Measurements from ENCODE around the gene C1orf35.

DNA sequence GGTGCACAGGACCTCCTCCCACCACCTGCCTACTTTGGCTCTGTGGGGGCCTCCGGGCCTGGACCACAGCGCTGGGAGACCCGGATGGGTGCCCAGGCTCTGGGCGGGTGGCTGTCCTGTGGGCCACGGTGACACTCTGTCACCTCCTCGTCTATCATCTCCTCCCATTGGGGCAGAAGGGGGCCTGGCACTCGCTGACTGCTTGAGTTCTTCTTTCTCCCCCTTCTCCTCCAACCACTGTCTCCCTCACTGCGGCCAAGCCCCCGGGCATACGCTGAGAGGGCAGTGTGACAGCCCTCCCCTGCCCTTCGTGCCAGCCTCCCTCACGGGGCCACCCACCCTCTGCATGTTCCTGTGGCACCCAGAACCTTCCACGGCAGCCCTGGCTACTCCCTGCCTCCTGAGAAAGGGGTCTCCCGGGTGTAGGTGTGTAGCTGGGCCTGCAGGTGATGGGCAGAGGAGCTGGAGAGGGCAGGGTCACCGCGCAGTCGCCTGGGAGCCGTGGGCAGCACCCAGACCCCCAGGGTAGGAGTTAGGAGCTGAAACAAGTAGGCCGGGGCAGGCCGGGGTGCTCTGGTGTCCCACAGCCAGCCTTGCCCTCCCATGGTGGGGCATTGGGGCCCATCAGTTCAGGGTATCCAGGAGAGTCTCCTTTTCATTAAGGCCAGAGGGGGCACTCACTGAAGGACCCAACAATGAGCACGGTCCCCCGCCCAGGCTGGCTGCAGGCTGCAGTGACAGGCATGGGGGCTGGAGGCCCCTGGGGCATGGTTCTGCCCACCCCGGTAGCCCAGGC lies 29.9 kb downstream of the C1orf35 start:
- TF ChIP-seq, protein P1, sequence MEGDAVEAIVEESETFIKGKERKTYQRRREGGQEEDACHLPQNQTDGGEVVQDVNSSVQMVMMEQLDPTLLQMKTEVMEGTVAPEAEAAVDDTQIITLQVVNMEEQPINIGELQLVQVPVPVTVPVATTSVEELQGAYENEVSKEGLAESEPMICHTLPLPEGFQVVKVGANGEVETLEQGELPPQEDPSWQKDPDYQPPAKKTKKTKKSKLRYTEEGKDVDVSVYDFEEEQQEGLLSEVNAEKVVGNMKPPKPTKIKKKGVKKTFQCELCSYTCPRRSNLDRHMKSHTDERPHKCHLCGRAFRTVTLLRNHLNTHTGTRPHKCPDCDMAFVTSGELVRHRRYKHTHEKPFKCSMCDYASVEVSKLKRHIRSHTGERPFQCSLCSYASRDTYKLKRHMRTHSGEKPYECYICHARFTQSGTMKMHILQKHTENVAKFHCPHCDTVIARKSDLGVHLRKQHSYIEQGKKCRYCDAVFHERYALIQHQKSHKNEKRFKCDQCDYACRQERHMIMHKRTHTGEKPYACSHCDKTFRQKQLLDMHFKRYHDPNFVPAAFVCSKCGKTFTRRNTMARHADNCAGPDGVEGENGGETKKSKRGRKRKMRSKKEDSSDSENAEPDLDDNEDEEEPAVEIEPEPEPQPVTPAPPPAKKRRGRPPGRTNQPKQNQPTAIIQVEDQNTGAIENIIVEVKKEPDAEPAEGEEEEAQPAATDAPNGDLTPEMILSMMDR (conservative IDR thresholded peaks at IDR 0.05; ENCODE audit: low read depth, low read length): no peak
- TF ChIP-seq SMC3 (IDR thresholded peaks at IDR 0.05; ENCODE audit: low read depth, low read length): no peak
- TF ChIP-seq, protein P2, sequence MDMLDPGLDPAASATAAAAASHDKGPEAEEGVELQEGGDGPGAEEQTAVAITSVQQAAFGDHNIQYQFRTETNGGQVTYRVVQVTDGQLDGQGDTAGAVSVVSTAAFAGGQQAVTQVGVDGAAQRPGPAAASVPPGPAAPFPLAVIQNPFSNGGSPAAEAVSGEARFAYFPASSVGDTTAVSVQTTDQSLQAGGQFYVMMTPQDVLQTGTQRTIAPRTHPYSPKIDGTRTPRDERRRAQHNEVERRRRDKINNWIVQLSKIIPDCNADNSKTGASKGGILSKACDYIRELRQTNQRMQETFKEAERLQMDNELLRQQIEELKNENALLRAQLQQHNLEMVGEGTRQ (IDR thresholded peaks at IDR 0.05; ENCODE audit: low read depth, low read length): no peak
- no peak for TF ChIP-seq RAD21 (IDR thresholded peaks at IDR 0.05; ENCODE audit: low read length)
- no peak for TF ChIP-seq CEBPB (IDR thresholded peaks at IDR 0.05; ENCODE audit: low read depth, low read length)
- no peak for TF ChIP-seq MXI1 (IDR thresholded peaks at IDR 0.05; ENCODE audit: borderline replicate concordance, low read depth, low read length)
- TF ChIP-seq POLR2A (IDR thresholded peaks at IDR 0.05; ENCODE audit: low read depth, low read length): no peak
- TF ChIP-seq RFX5 (IDR thresholded peaks at IDR 0.05; ENCODE audit: low read depth, low read length): no peak
- no peak for TF ChIP-seq RCOR1 (IDR thresholded peaks at IDR 0.05; ENCODE audit: insufficient replicate concordance, low read length)
- no peak for TF ChIP-seq MAFK (IDR thresholded peaks at IDR 0.05; ENCODE audit: low read depth, low read length)
- no peak for TF ChIP-seq MAZ (IDR thresholded peaks at IDR 0.05; ENCODE audit: borderline replicate concordance, low read depth, low read length)
- TF ChIP-seq FOS (IDR thresholded peaks at IDR 0.05; ENCODE audit: low read depth, low read length): no peak
- TF ChIP-seq NFE2L2 (IDR thresholded peaks at IDR 0.05; ENCODE audit: low read depth, low read length): no peak
- TF ChIP-seq, protein P3, sequence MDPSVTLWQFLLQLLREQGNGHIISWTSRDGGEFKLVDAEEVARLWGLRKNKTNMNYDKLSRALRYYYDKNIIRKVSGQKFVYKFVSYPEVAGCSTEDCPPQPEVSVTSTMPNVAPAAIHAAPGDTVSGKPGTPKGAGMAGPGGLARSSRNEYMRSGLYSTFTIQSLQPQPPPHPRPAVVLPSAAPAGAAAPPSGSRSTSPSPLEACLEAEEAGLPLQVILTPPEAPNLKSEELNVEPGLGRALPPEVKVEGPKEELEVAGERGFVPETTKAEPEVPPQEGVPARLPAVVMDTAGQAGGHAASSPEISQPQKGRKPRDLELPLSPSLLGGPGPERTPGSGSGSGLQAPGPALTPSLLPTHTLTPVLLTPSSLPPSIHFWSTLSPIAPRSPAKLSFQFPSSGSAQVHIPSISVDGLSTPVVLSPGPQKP (IDR thresholded peaks at IDR 0.05; ENCODE audit: borderline replicate concordance, low read depth, low read length): no peak

All from IMR-90 (cell line).